Neural cell (in vitro differentiated cells): ENCODE measurements around the gene TMEM30A. TPM values are rescaled to one million over a fixed set of nuclear protein-coding genes. Genes with fewer than 3 reads are reported as not detected.

Experiments used
- H2AFZ ChIP-seq: fragments of 200-600, 300-800 bp; sonication (generic), shearing (Covaris generic); 2 replicates; pipeline ENCODE4 v1.6.0; 2014; ENCODE audit warnings: low read depth, mild to moderate bottlenecking, antibody characterized with exemption, low read length, moderate library complexity
- H3F3A ChIP-seq: fragments of 200-600 bp; shearing (Covaris generic); 2 replicates; pipeline ENCODE4 v1.6.1; 2016; ENCODE audit warnings: mild to moderate bottlenecking, moderate library complexity, mixed read lengths, antibody characterized with exemption, low read length; ENCODE audit not compliant: insufficient read depth, poor library complexity, severe bottlenecking
- H3K27ac ChIP-seq: fragments of 200-600, 300-800 bp; sonication (generic), shearing (Covaris generic); 2 replicates; pipeline ENCODE4 v1.5.1; 2014; ENCODE audit warnings: mild to moderate bottlenecking, low read length, moderate library complexity
- H3K27me3 ChIP-seq: fragments of 300-800, 200-600 bp; sonication (generic), shearing (Covaris generic); 2 replicates; pipeline ENCODE4 v1.6.0; 2014; ENCODE audit warnings: mild to moderate bottlenecking, low read depth, low read length, moderate library complexity; ENCODE audit not compliant: insufficient read depth
- H3K36me3 ChIP-seq: fragments of 300-800, 200-600 bp; sonication (generic), shearing (Covaris generic); 2 replicates; pipeline ENCODE4 v1.5.1; 2014; ENCODE audit warnings: mild to moderate bottlenecking, antibody characterized with exemption, low read length, moderate library complexity; ENCODE audit not compliant: insufficient read depth
- H3K4me2 ChIP-seq: fragments of 300-800, 200-600 bp; sonication (generic), shearing (Covaris generic); 2 replicates; pipeline ENCODE4 v1.6.0; 2014; ENCODE audit warnings: mild to moderate bottlenecking, low read length
- H3K4me3 ChIP-seq: fragments of 300-800, 200-600 bp; sonication (generic), shearing (Covaris generic); 2 replicates; pipeline ENCODE4 v1.5.1; 2014; ENCODE audit warnings: mild to moderate bottlenecking, low read length, moderate library complexity
- H3K79me2 ChIP-seq: fragments of 200-600 bp; shearing (Covaris generic); replicated peaks from 2 replicates; pipeline ENCODE4 v1.6.0; 2014; ENCODE audit warnings: mild to moderate bottlenecking, low read length, moderate library complexity; ENCODE audit not compliant: insufficient read depth
- H3K9ac ChIP-seq: fragments of 300-800, 200-600 bp; sonication (generic), shearing (Covaris generic); 2 replicates; pipeline ENCODE4 v1.6.1; 2016; ENCODE audit warnings: mild to moderate bottlenecking, low read length, mixed read lengths
- H3K9me2 ChIP-seq: fragments of 200-600 bp; shearing (Covaris generic); 2 replicates; pipeline ENCODE4 v1.6.1; 2016; ENCODE audit warnings: mild to moderate bottlenecking, low read length, mixed read lengths; ENCODE audit not compliant: insufficient read depth
- H3K9me3 ChIP-seq: fragments of 200-600, 300-800 bp; sonication (generic), shearing (Covaris generic); 2 replicates; pipeline ENCODE4 v1.6.1; 2016; ENCODE audit warnings: mild to moderate bottlenecking, mixed run types, low read length, moderate library complexity, mixed read lengths
- H4K20me1 ChIP-seq: fragments of 200-600 bp; shearing (Covaris generic); 2 replicates; pipeline ENCODE4 v1.6.1; 2016; ENCODE audit warnings: mild to moderate bottlenecking, mixed run types; ENCODE audit not compliant: insufficient read depth
- CTCF ChIP-seq: fragments of 450-650 bp; IDR thresholded peaks from 2 replicates; pipeline ENCODE4 v1.5.1; 2014; ENCODE audit warnings: antibody characterized with exemption, mild to moderate bottlenecking, moderate library complexity; ENCODE audit not compliant: poor library complexity, severe bottlenecking
- EP300 ChIP-seq: fragments of 450-650 bp; conservative IDR thresholded peaks from 2 replicates; pipeline ENCODE4 v1.6.1; 2014; ENCODE audit warnings: antibody characterized with exemption, mild to moderate bottlenecking, moderate library complexity; ENCODE audit not compliant: poor library complexity, severe bottlenecking
- EZH2 ChIP-seq: fragments of 200-600, 300-800 bp; shearing (Covaris generic), sonication (generic); IDR thresholded peaks from 2 replicates; pipeline ENCODE4 v1.6.1; 2014; ENCODE audit warnings: antibody characterized with exemption, low read length, borderline replicate concordance, mild to moderate bottlenecking; ENCODE audit not compliant: insufficient read depth, poor library complexity, severe bottlenecking
- MXI1 ChIP-seq: fragments of 450-650 bp; conservative IDR thresholded peaks from 2 replicates; pipeline ENCODE4 v1.6.1; 2014; ENCODE audit warnings: antibody characterized with exemption, mild to moderate bottlenecking; ENCODE audit not compliant: poor library complexity, severe bottlenecking
- POLR2AphosphoS5 ChIP-seq: IDR thresholded peaks from 2 replicates; pipeline ENCODE4 v1.6.1; 2012
- RAD21 ChIP-seq: fragments of 450-650 bp; conservative IDR thresholded peaks from 2 replicates; pipeline ENCODE4 v1.6.1; 2014; ENCODE audit warnings: antibody characterized with exemption, mild to moderate bottlenecking, moderate library complexity
- REST ChIP-seq: IDR thresholded peaks from 2 replicates; pipeline ENCODE4 v1.6.1; 2012; ENCODE audit warnings: borderline replicate concordance
- SMC3 ChIP-seq: fragments of 450-650 bp; conservative IDR thresholded peaks from 2 replicates; pipeline ENCODE4 v1.6.1; 2014; ENCODE audit warnings: antibody characterized with exemption, mild to moderate bottlenecking, moderate library complexity; ENCODE audit not compliant: poor library complexity
- TAF1 ChIP-seq: IDR thresholded peaks from 2 replicates; pipeline ENCODE4 v1.6.1; 2012; ENCODE audit warnings: low read depth
- polyA plus RNA-seq: library from polyadenylated mRNA; depleted of rRNA; stranded (reverse); fragments of >200 nt; gene quantifications from 2 replicates; pipeline ENCODE4 v1.2.3, GENCODE V29; 2014

The TMEM30A gene
- polyA plus RNA-seq, 1 donor from 2014 or later = 110 TPM

- Histone ChIP-seq H3K36me3 (no peaks in the 10 kb centered on the region), H3K27me3 (no peaks in the 10 kb centered on the region), H3K9me2 (no peaks in the 10 kb centered on the region), H3K9me3 (no peaks in the 10 kb centered on the region), H3K79me2 (peaks cover 2% of the 10 kb centered on the region), H3K27ac (no peak overlapping the region), H3K4me2 (no peak overlapping the region), H3K9ac (no peak overlapping the region), H2AFZ (no peak overlapping the region), H3K4me3 (no peak overlapping the region), H4K20me1 (no peaks in the 10 kb centered on the region), H3F3A (no peaks in the 10 kb centered on the region)
- TF ChIP-seq REST = no peak
- no peak for TF ChIP-seq TAF1
- no peak for TF ChIP-seq SMC3
- no peak for TF ChIP-seq EZH2
- no peak for TF ChIP-seq MXI1
- no peak for TF ChIP-seq CTCF
- no peak for TF ChIP-seq EP300
- no peak for TF ChIP-seq RAD21
- TF ChIP-seq POLR2AphosphoS5 = no peak
These were observed 49.3 kb downstream of the TMEM30A start for GRCh38 chr6:75235271-75235670.

GRCh38 chr6:75234126-75234865, 50.3 kb downstream of the TMEM30A start:
- H3K27me3 ChIP-seq = no peaks in the 10 kb centered on the region
- H3K4me2 ChIP-seq = no peak overlapping the region
- no peak overlapping the region for H3K27ac ChIP-seq
- no peak overlapping the region for H3K9ac ChIP-seq
- no peak overlapping the region for H3K4me3 ChIP-seq
- H3K9me2 ChIP-seq = no peaks in the 10 kb centered on the region
- H4K20me1 ChIP-seq = no peaks in the 10 kb centered on the region
- no peaks in the 10 kb centered on the region for H3K9me3 ChIP-seq
- no peak overlapping the region for H2AFZ ChIP-seq
- no peak for TF ChIP-seq SMC3
- no peak for TF ChIP-seq EZH2
- no peak for TF ChIP-seq EP300
- no peak for TF ChIP-seq TAF1
- no peak for TF ChIP-seq RAD21
- TF ChIP-seq CTCF = no peak
- TF ChIP-seq REST = no peak
- no peak for TF ChIP-seq POLR2AphosphoS5
- TF ChIP-seq MXI1 = no peak
- no peaks in the 10 kb centered on the region for H3K79me2 ChIP-seq
- H3F3A ChIP-seq = no peaks in the 10 kb centered on the region
- no peaks in the 10 kb centered on the region for H3K36me3 ChIP-seq
